Stimulated activated CD4-positive, alpha-beta T cell treated with anti-CD3 and anti-CD28 coated beads, Interleukin-12 subunit alpha, Interleukin-12 subunit beta, amount 100 ng/mL, for 24 hours (primary cell): ENCODE data around the gene FRMPD1.

Source experiments
- DNase-seq, 2 experiments: peaks; one replicate each; pipeline ENCODE4 v3.0.0-alpha.2; 2020; ENCODE audit warnings: low read depth in 2 of 2

FRMPD1 gene

DNA sequence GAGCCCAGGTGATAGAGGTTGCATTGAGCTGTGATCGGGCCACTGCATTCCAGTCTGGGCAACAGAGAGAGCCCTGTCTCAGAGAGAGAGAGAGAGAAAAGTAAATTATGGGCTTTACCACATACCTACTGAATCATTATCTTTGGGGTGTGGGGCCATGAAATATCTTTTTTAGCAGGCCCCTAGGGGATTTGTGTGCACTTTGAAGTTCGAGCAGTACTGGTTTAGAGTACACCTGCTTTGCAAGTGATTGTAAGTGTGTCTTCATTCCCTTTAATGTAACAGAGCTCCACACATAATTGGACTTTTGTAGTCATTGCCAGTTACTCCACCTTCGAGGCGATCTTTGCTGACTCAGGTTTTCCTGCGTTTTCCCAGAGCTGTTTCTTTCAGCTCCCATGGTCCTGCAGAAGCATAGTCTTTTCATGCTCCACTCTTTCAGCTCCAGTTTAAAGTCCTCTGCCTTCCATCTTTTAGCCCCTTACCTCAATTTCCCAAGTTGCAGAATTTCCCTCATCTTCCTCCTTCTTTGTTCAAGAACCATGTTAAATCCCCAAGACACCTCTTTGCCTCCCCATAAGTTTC is 24.0 kb upstream of the FRMPD1 start:
- no peak for DNase-seq

GRCh38 chr9:37632479-37632878 is 18.3 kb upstream of the FRMPD1 start:
- no peak for DNase-seq

DNA sequence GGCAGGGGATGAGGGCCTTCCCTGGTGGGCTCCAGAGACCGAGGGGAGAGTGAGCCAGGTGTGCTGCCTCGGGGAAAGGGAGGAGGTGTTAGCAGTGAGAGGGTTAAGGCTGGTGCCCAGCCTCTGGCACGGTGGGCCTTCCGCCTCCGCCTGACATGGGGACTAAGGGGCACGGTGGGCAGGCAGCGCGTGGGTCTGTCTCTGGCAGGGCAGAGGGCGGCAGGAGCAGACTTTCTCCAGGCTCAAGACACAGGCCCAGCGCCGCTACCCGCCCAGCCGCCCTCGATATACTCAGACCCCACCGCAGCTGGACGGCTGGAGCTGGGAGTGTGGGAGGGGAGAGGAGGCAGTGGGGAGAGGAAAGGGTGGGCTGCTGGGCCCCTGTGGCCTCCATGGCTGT is 14.9 kb upstream of the FRMPD1 start:
- no peak for DNase-seq

DNA sequence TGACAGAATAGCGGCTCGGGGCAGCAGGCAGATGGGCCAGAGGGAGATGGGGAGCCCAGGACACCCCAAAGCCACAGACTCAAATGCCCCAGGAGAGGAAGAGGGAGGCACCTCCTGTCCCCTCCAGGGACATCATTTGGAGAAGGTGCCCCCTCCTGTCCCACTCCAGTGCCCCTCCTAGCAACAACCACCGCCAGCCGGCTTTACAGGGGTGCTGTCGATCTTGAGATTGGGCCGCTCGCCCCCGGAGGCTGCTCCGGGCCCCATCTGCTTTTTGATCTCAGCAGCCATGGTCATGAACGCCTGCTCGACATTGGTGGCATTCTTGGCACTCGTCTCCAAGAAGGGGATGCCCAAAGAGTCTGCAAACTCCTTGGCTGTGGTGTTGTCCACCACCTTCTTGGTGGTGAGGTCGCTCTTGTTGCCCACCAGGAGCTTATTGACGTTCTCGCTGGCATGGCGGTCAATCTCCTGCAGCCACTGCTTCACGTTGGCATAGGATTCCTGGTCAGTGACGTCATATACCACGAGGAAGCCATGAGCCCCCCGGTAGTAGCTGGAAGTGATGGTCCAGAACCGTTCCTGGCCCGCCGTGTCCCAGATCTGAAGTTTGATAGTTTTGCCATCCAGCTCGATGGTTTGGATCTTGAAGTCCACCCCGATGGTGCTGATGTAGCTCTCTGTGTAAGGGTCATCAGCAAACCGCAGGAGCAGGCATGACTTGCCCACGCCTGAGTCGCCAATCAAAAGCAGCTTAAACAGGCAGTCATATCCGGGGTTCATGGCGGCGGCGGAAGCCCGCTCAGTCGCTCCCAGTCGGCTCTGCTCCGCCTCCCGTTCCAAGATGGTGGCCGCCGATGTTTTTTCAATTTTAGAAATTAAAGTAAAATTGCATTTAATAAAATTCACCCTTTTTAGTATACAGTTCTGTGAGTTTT is 14.0 kb upstream of the FRMPD1 start:
- no peak for DNase-seq

DNA sequence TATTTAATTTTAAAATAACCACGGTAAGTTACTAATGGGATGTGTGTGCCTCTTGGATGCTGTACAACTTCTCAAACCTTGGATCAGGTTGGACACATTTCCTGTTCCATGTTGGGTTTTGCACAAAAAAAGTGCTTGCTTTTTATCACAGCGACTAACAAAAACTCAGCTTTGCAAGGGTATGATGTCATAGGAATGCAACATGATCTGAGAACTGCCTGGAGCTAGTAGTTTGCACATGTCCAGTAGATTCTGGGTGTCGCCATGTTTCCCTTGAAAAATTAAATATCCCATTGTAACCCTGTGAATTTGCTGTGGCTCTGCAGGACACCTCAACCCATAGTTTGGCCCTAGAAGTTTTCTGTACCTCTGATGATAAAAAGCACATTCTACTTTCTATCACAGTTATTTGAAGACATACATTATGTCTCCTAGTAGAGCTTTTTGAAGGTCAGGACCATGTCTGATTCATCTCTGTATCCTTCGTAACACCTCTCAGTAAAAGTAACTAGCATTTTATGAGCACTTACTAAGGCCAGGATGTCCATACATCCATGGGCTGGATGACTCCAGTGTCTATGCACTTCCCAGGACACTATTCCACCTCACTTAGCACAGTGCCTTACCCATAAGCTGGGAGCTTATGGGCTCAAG is 11.5 kb upstream of the FRMPD1 start:
- no peak for DNase-seq

DNA sequence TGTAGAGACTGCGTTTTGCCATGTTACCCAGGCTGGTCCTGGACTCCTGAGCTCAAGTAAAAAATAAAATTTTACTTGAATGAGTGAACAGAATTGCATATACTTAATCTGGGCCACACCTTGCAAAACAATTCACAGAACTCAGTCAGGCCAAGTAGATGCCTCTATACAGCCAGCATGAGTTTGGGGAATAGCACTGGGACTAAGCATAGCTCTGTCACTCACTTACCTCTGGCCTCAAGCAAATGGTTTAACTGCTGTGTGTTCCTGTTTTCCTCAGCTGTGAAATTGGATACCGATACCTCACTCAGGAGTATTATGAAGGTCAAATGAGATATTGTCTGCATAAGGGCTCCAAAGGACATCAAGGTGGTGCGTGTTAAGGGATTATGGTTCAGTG is 10.9 kb upstream of the FRMPD1 start:
- DNase-seq: no peak

DNA sequence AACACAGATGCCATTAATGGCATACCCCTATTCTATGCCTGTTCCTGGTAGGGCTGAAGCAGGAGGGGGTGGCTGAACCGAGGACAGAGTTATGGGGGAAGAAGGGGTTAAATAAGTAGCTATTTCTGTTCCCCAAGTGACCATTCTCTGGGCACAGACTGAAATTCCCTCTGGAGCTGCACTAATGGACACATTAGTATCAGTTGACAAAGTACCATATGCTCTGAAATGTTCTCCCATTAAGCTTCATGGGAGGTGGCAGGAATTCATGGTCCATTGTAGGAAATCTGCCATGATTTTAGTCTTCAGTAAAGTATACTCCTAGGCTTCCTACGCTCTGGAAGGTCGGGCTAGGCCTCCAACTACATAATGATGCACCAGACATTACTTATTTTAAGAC is 10.5 kb upstream of the FRMPD1 start:
- no peak for DNase-seq

GRCh38 chr9:37641331-37641730 is 9.4 kb upstream of the FRMPD1 start:
- no peak for DNase-seq

- no peak for DNase-seq
Measured at GRCh38 chr9:37643214-37643613, 7.5 kb upstream of the FRMPD1 start.

- DNase-seq: no peak
Measured at GRCh38 chr9:37645903-37646506, 4.7 kb upstream of the FRMPD1 start.

- DNase-seq: no peak
Measured at GRCh38 chr9:37650299-37650872, 368 bp upstream of the FRMPD1 start.

GRCh38 chr9:37652261-37652660 is 1.5 kb downstream of the FRMPD1 start:
- DNase-seq: no peak

- DNase-seq: no peak
Measured at GRCh38 chr9:37653385-37653784, 2.6 kb downstream of the FRMPD1 start.

DNA sequence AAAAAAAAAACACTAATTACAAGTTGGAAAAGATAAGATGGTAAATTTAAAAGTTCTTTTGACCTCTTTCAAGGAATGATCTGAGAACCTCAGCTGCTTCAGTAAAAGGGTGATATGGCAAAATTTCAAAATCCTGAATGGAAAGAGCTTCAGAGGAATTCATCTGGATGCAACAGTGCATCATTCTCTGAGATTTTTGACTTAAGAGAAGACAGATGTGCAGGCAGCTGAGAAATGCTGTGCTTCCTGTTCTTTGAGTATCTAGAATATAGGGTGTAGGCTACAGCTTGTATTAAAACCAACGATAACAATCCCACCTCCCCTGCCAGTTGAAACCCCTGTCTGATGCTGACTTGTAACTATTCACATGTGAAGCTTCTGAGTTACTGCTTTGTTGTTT is 6.2 kb downstream of the FRMPD1 start:
- no peak for DNase-seq

GRCh38 chr9:37660691-37661090 is 9.9 kb downstream of the FRMPD1 start:
- DNase-seq: no peak

- DNase-seq: no peak
Measured at GRCh38 chr9:37663926-37664325, 13.2 kb downstream of the FRMPD1 start.

DNA sequence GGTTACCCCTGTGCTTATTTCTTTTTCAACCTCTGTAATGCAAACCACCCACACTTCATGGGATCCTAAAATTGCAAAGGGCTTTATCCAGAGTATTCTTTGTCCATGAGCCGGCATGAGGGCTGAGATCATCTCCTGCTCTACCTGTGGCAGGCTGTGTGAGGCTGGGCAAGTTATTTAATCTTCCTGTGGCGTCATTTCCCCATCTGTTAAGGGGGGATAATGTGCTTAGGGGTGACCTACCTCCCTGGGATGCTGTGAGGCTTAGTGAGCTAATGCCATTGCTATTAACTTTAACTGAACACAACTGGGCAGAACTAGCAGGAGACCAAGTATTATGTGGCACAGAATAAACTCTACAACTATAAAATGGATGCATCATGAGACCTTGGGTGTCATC is 17.0 kb downstream of the FRMPD1 start:
- no peak for DNase-seq

- no peak for DNase-seq
Measured at GRCh38 chr9:37668116-37668601, 17.4 kb downstream of the FRMPD1 start.

GRCh38 chr9:37669232-37669631 is 18.5 kb downstream of the FRMPD1 start:
- no peak for DNase-seq

- no peak for DNase-seq
Measured at GRCh38 chr9:37675661-37676060, 24.9 kb downstream of the FRMPD1 start.

GRCh38 chr9:37676411-37676830 is 25.7 kb downstream of the FRMPD1 start:
- no peak for DNase-seq

DNA sequence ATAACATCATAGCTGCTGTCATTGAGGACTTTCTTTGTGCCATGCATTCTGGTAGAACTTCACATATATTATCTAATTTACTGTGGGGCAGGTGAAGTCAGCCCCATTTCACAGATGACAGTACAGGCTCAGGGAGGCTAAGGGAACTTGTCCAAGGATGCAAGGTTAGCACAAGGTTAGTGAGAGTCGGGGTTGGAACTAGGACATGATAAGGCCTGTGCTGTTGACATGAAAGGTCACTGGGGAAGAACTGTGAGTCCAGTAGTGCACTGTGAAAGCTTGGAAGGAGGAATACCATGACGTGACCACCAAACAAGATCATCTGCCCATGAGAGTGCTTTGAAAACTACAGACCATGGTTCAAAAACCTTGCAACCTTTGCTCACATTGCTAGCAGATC is 26.7 kb downstream of the FRMPD1 start:
- DNase-seq: no peak
